ENCODE measurements around the gene HS3ST3B1.

The HS3ST3B1 gene

GRCh38 chr17:14318109-14318917, 17.4 kb downstream of the HS3ST3B1 start:
- no peaks in the 10 kb centered on the region for H3K4me1 ChIP-seq (ENCODE audit: control insufficient read depth, low read length)
- no peaks in the 10 kb centered on the region for H3K27me3 ChIP-seq (ENCODE audit: control insufficient read depth, low read length)
- H3K4me3 ChIP-seq (ENCODE audit: low read length) = no peak overlapping the region
- H3F3A ChIP-seq (ENCODE audit: control insufficient read depth, insufficient read depth) = no peaks in the 10 kb centered on the region
- H3K4me2 ChIP-seq (ENCODE audit: low read length) = no peak overlapping the region
- no peaks in the 10 kb centered on the region for H3K36me3 ChIP-seq (ENCODE audit: control insufficient read depth, low read length)
- H3K9me3 ChIP-seq (ENCODE audit: control insufficient read depth, insufficient read depth, low read length) = no peaks in the 10 kb centered on the region
- no peaks in the 10 kb centered on the region for H3K9me2 ChIP-seq (replicated peaks; ENCODE audit: control insufficient read depth, low read length)
- no peak overlapping the region for H3K27ac ChIP-seq (ENCODE audit: low read depth, low read length)
- H3K79me2 ChIP-seq (ENCODE audit: control insufficient read depth, low read length) = no peaks in the 10 kb centered on the region
- no peaks in the 10 kb centered on the region for H4K20me1 ChIP-seq (ENCODE audit: control insufficient read depth, insufficient read depth, low read depth, low read length)
- TF ChIP-seq EZH2phosphoT487 (IDR thresholded peaks at IDR 0.05; ENCODE audit: borderline replicate concordance, low read length) = no peak

DNA sequence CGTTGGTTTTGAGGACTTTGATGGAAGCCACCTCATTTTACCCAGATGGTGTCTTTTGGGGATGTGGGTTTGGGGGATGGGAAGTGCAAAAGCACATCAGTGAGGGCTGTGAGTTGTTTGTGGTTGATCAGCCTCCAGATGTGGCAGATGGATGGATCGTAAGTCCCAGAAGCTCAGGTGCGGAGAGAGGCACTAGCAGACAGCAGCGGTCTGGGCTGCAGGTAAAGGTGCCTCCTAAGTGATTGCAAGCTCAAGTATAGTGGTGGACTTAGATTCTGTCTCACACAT, 18.0 kb downstream of the HS3ST3B1 start:
- Histone ChIP-seq H4K20me1 (ENCODE audit: control insufficient read depth, insufficient read depth, low read depth, low read length) (no peaks in the 10 kb centered on the region), H3F3A (ENCODE audit: control insufficient read depth, insufficient read depth) (no peaks in the 10 kb centered on the region), H3K27me3 (ENCODE audit: control insufficient read depth, low read length) (no peaks in the 10 kb centered on the region), H3K9me3 (ENCODE audit: control insufficient read depth, insufficient read depth, low read length) (no peaks in the 10 kb centered on the region), H3K4me2 (ENCODE audit: low read length) (no peak overlapping the region), H3K36me3 (ENCODE audit: control insufficient read depth, low read length) (no peaks in the 10 kb centered on the region), H3K4me3 (ENCODE audit: low read length) (no peak overlapping the region), H3K4me1 (ENCODE audit: control insufficient read depth, low read length) (no peaks in the 10 kb centered on the region), H3K9me2 (replicated peaks; ENCODE audit: control insufficient read depth, low read length) (no peaks in the 10 kb centered on the region), H3K27ac (ENCODE audit: low read depth, low read length) (no peak overlapping the region), H3K79me2 (ENCODE audit: control insufficient read depth, low read length) (no peaks in the 10 kb centered on the region)
- TF ChIP-seq, protein P1, sequence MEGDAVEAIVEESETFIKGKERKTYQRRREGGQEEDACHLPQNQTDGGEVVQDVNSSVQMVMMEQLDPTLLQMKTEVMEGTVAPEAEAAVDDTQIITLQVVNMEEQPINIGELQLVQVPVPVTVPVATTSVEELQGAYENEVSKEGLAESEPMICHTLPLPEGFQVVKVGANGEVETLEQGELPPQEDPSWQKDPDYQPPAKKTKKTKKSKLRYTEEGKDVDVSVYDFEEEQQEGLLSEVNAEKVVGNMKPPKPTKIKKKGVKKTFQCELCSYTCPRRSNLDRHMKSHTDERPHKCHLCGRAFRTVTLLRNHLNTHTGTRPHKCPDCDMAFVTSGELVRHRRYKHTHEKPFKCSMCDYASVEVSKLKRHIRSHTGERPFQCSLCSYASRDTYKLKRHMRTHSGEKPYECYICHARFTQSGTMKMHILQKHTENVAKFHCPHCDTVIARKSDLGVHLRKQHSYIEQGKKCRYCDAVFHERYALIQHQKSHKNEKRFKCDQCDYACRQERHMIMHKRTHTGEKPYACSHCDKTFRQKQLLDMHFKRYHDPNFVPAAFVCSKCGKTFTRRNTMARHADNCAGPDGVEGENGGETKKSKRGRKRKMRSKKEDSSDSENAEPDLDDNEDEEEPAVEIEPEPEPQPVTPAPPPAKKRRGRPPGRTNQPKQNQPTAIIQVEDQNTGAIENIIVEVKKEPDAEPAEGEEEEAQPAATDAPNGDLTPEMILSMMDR (IDR thresholded peaks at IDR 0.05; ENCODE audit: low read depth, low read length, poor library complexity, severe bottlenecking) = no peak
- TF ChIP-seq EZH2phosphoT487 (IDR thresholded peaks at IDR 0.05; ENCODE audit: borderline replicate concordance, low read length) = no peak

DNA sequence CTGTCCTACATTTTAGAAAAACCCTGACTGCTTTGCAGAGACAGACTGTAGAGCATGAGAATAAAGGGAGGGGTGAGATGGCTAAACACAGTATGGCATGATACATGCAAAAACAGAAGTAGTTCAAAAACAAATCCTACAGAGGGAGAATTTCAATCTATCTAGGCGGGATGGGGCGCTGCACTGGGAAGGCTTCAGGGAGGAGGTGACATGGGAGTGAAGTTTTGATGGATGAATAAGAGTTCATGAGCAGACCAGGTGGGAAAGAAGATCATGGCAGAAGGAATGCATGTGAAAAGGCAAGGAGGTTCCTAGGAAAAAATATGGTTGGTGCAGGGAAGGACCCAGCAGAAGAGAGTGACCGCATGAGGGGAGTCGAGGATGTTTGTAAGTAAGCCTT, 19.2 kb downstream of the HS3ST3B1 start:
- no peaks in the 10 kb centered on the region for H3K4me1 ChIP-seq (ENCODE audit: control insufficient read depth, low read length)
- H4K20me1 ChIP-seq (ENCODE audit: control insufficient read depth, insufficient read depth, low read depth, low read length) = no peaks in the 10 kb centered on the region
- no peak for TF ChIP-seq EZH2phosphoT487 (IDR thresholded peaks at IDR 0.05; ENCODE audit: borderline replicate concordance, low read length)
- TF ChIP-seq, protein P1 (IDR thresholded peaks at IDR 0.05; ENCODE audit: low read depth, low read length, poor library complexity, severe bottlenecking) = no peak
- H3F3A ChIP-seq (ENCODE audit: control insufficient read depth, insufficient read depth) = no peaks in the 10 kb centered on the region
- H3K36me3 ChIP-seq (ENCODE audit: control insufficient read depth, low read length) = no peaks in the 10 kb centered on the region
- no peaks in the 10 kb centered on the region for H3K9me3 ChIP-seq (ENCODE audit: control insufficient read depth, insufficient read depth, low read length)
- no peaks in the 10 kb centered on the region for H3K27me3 ChIP-seq (ENCODE audit: control insufficient read depth, low read length)
- H3K4me2 ChIP-seq (ENCODE audit: low read length) = no peak overlapping the region
- H3K27ac ChIP-seq (ENCODE audit: low read depth, low read length) = no peak overlapping the region
- H3K9me2 ChIP-seq (replicated peaks; ENCODE audit: control insufficient read depth, low read length) = no peaks in the 10 kb centered on the region
- no peak overlapping the region for H3K4me3 ChIP-seq (ENCODE audit: low read length)
- H3K79me2 ChIP-seq (ENCODE audit: control insufficient read depth, low read length) = no peaks in the 10 kb centered on the region

DNA sequence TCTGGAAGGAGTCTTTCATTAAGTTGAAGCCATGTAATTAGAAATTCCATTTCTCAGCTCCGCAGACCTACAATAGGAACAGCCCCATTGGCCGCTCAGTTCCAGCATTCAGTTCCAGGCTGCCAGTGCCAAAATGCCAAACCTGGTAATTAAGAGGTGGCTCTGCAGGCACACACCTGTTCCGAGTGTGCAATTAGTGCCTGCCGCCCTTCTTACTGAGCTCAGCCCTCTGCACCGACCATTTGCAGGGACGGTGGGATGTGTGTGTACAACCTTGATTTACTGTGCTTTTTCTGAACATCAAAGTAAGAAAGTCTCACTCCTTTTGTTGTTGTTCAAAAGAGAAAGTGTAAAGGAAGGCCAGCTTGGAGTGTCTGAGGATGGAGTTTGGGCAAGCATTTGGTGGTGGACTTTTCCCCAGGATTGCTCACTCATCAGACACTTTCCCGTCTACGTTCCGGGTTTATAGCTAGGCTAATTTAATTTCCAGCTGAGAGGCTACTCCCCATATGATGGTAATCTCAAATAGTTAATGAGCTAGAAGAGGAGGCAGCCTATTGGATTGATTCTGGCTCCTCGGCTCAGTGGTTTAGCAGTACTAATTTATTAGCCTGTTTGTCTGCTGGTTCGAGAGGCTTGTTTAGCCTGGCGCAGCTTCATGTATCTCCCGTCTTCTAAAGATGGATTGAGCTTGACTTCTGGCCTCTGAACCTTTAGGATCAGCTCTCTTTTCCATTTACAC, 20.0 kb downstream of the HS3ST3B1 start:
- H3K4me3 ChIP-seq (ENCODE audit: low read length) = no peak overlapping the region

More for the DNA sequence above, 20.0 kb downstream of the HS3ST3B1 start:
- TF ChIP-seq EZH2phosphoT487 (IDR thresholded peaks at IDR 0.05; ENCODE audit: borderline replicate concordance, low read length) = no peak
- TF ChIP-seq, protein P1 (IDR thresholded peaks at IDR 0.05; ENCODE audit: low read depth, low read length, poor library complexity, severe bottlenecking) = no peak
- Histone ChIP-seq H3K27me3 (ENCODE audit: control insufficient read depth, low read length) (no peaks in the 10 kb centered on the region), H3K9me2 (replicated peaks; ENCODE audit: control insufficient read depth, low read length) (no peaks in the 10 kb centered on the region), H3K27ac (ENCODE audit: low read depth, low read length) (no peak overlapping the region), H3K36me3 (ENCODE audit: control insufficient read depth, low read length) (no peaks in the 10 kb centered on the region), H3F3A (ENCODE audit: control insufficient read depth, insufficient read depth) (no peaks in the 10 kb centered on the region), H3K79me2 (ENCODE audit: control insufficient read depth, low read length) (no peaks in the 10 kb centered on the region), H3K4me2 (ENCODE audit: low read length) (no peak overlapping the region), H4K20me1 (ENCODE audit: control insufficient read depth, insufficient read depth, low read depth, low read length) (no peaks in the 10 kb centered on the region), H3K4me1 (ENCODE audit: control insufficient read depth, low read length) (no peaks in the 10 kb centered on the region), H3K9me3 (ENCODE audit: control insufficient read depth, insufficient read depth, low read length) (no peaks in the 10 kb centered on the region)
